IMR-90 (cell line): Measurements from ENCODE around the gene THOP1. TPM values are rescaled to one million over a fixed set of nuclear protein-coding genes. Genes with fewer than 3 reads are reported as not detected.

Experiments
- ATAC-seq: fragments of 200-7000 bp; cut with Tn5 transposase; 2 replicates; pipeline ENCODE4 v1.9.1; 2020; ENCODE audit warnings: low read depth, mild to moderate bottlenecking, moderate library complexity
- BruUV-seq: library from RNA; stranded (reverse); fragments of 400-500 nt; replicated peaks from 2 replicates; lab custom pipeline; 2021; lab: Mats Ljungman, UMichigan
- CTCF ChIA-PET: fragments of 300-600 bp; formaldehyde crosslinking; extraction: SDS; loops from one replicate; lab custom pipeline; 2021; ENCODE audit warnings: antibody characterized with exemption; lab: Yijun Ruan, JAX
- POLR2A ChIA-PET: fragments of 300-600 bp; sonication (Branson Sonifier 250); formaldehyde crosslinking; loops from one replicate; lab custom pipeline; 2022; ENCODE audit warnings: antibody characterized with exemption; ENCODE audit not compliant: unreplicated experiment; lab: Charles Lee
- DNase-seq: peaks from one replicate; pipeline ENCODE4 v3.0.0; 2013
- H2AFZ ChIP-seq: replicated peaks from 2 replicates; pipeline ENCODE3; 2013; ENCODE audit warnings: low read length, mild to moderate bottlenecking; ENCODE audit not compliant: poor library complexity
- H2AK5ac ChIP-seq: 2 replicates; pipeline ENCODE4 v1.6.1; 2013; ENCODE audit warnings: low read depth, low read length, inconsistent platforms
- H2AK9ac ChIP-seq: replicated peaks from 2 replicates; pipeline ENCODE3; 2013; ENCODE audit warnings: mild to moderate bottlenecking, low read depth, low read length, moderate library complexity; ENCODE audit not compliant: poor library complexity
- H2BK120ac ChIP-seq: 2 replicates; pipeline ENCODE4 v1.6.1; 2013; ENCODE audit warnings: low read depth, low read length, inconsistent platforms
- H2BK15ac ChIP-seq: 3 replicates; pipeline ENCODE4 v1.6.1; 2013; ENCODE audit warnings: low read depth, low read length, inconsistent platforms
- H2BK20ac ChIP-seq: 2 replicates; pipeline ENCODE4 v1.6.1; 2013; ENCODE audit warnings: low read depth, mild to moderate bottlenecking, inconsistent platforms, low read length, moderate library complexity
- H2BK5ac ChIP-seq: 2 replicates; pipeline ENCODE4 v1.6.1; 2013; ENCODE audit warnings: mild to moderate bottlenecking, low read depth, low read length, inconsistent platforms; ENCODE audit not compliant: poor library complexity, severe bottlenecking
- H3K14ac ChIP-seq: replicated peaks from 2 replicates; pipeline ENCODE4 v1.6.1; 2013; ENCODE audit warnings: low read depth, low read length, inconsistent platforms
- H3K18ac ChIP-seq: 2 replicates; pipeline ENCODE4 v1.6.1; 2013; ENCODE audit warnings: low read depth, low read length, control low read depth
- H3K23ac ChIP-seq: 2 replicates; pipeline ENCODE4 v1.6.1; 2013; ENCODE audit warnings: low read depth, low read length, inconsistent platforms
- H3K27ac ChIP-seq: 2 replicates; pipeline ENCODE4 v1.5.1; 2013; ENCODE audit warnings: mild to moderate bottlenecking, control low read depth, low read length; ENCODE audit not compliant: insufficient read depth
- H3K27me3 ChIP-seq: 2 replicates; pipeline ENCODE4 v1.6.1; 2013; ENCODE audit warnings: low read length; ENCODE audit not compliant: control insufficient read depth, insufficient read depth
- H3K36me3 ChIP-seq: 2 replicates; pipeline ENCODE4 v1.6.1; 2013; ENCODE audit warnings: low read length, mixed read lengths; ENCODE audit not compliant: control insufficient read depth, insufficient read depth
- H3K4ac ChIP-seq: 2 replicates; pipeline ENCODE4 v1.6.1; 2013; ENCODE audit warnings: low read depth, low read length, inconsistent platforms
- H3K4me1 ChIP-seq: 2 replicates; pipeline ENCODE4 v1.6.1; 2013; ENCODE audit warnings: low read length, mixed read lengths; ENCODE audit not compliant: control insufficient read depth, insufficient read depth
- H3K4me2 ChIP-seq: 2 replicates; pipeline ENCODE4 v1.6.1; 2013; ENCODE audit warnings: low read depth, mild to moderate bottlenecking, control low read depth, low read length, moderate library complexity
- H3K4me3 ChIP-seq: 2 replicates; pipeline ENCODE4 v1.5.1; 2013; ENCODE audit warnings: low read depth, mild to moderate bottlenecking, control low read depth, low read length, moderate library complexity; ENCODE audit not compliant: insufficient read depth
- H3K56ac ChIP-seq: 2 replicates; pipeline ENCODE4 v1.6.1; 2013; ENCODE audit warnings: low read length, inconsistent platforms; ENCODE audit not compliant: insufficient read depth; ENCODE audit errors: extremely low read depth
- H3K79me1 ChIP-seq, 2 experiments: 2 replicates each; pipeline ENCODE4 v1.6.1; 2013; ENCODE audit warnings: low read length in 2 of 2, inconsistent platforms in 1 of 2, low read depth in 1 of 2
- H3K9ac ChIP-seq: 2 replicates; pipeline ENCODE4 v1.6.1; 2013; ENCODE audit warnings: low read depth, low read length, control low read depth
- H3K9me1 ChIP-seq: 2 replicates; pipeline ENCODE4 v1.6.1; 2013; ENCODE audit warnings: low read length, inconsistent platforms; ENCODE audit not compliant: insufficient read depth
- H3K9me3 ChIP-seq: 2 replicates; pipeline ENCODE4 v1.6.1; 2013; ENCODE audit warnings: low read length; ENCODE audit not compliant: control insufficient read depth, insufficient read depth
- H4K20me1 ChIP-seq: 2 replicates; pipeline ENCODE4 v1.6.1; 2013; ENCODE audit warnings: low read length, inconsistent platforms; ENCODE audit not compliant: insufficient read depth
- H4K5ac ChIP-seq: 2 replicates; pipeline ENCODE4 v1.6.1; 2013; ENCODE audit warnings: mild to moderate bottlenecking, low read depth, low read length, control low read depth
- H4K8ac ChIP-seq, 2 experiments: 2 replicates each; pipeline ENCODE4 v1.6.1; 2013; ENCODE audit warnings: low read depth in 2 of 2, low read length in 2 of 2, control low read depth in 1 of 2, inconsistent platforms in 1 of 2
- H4K91ac ChIP-seq: 2 replicates; pipeline ENCODE4 v1.6.1; 2013; ENCODE audit warnings: low read depth, low read length, inconsistent platforms; ENCODE audit not compliant: insufficient read depth
- FOS ChIP-seq: fragments of 150-350 bp; IDR thresholded peaks from 2 replicates; pipeline ENCODE4 v1.6.1; 2016; ENCODE audit warnings: low read depth, low read length
- POLR2A ChIP-seq: IDR thresholded peaks from 2 replicates; pipeline ENCODE4 v1.6.1; 2012; ENCODE audit warnings: mild to moderate bottlenecking, low read depth, low read length
- RCOR1 ChIP-seq: IDR thresholded peaks from 2 replicates; pipeline ENCODE4 v1.6.1; 2012; ENCODE audit warnings: mild to moderate bottlenecking, low read length, improper control_type of control experiment; ENCODE audit not compliant: insufficient replicate concordance
- SMC3 ChIP-seq: fragments of 150-350 bp; IDR thresholded peaks from 2 replicates; pipeline ENCODE4 v1.6.1; 2016; ENCODE audit warnings: low read depth, mild to moderate bottlenecking, antibody characterized with exemption, low read length, moderate library complexity
- WGBS, 2 experiments: methylation state at CpG; one replicate each; pipeline versions ENCODE4 v1.1.5 to v1.1.7; 2013; ENCODE audit warnings: missing lambda C conversion rate in 2 of 2; ENCODE audit not compliant: insufficient read length in 1 of 2; ENCODE audit errors: extremely low coverage in 2 of 2; 5-methylcytosine and 5-hydroxymethylcytosine counted together
- dilution Hi-C: fragments of 300-500 bp; cut with HindIII; formaldehyde crosslinking; loops from one replicate; pipeline ENCODE4 v1.14.3; 2018; ENCODE audit warnings: low sequenced_read_pairs; ENCODE audit not compliant: unreplicated experiment
- in situ Hi-C: fragments of 300-500 bp; cut with MboI; formaldehyde crosslinking; loops from 3 replicates; pipeline ENCODE4 v1.14.3; 2019; ENCODE audit warnings: low sequenced_read_pairs, inconsistent platforms, mixed read lengths
- intact Hi-C: fragments of 100-400 bp; cut with micrococcal nuclease; formaldehyde crosslinking; loops from 2 replicates; pipeline ENCODE4 v1.10.0; 2022
- polyA plus RNA-seq, 3 experiments: library from polyadenylated mRNA; depleted of rRNA; stranded (reverse); fragments of >200 nt; gene quantifications; 2 replicates each; pipeline ENCODE4 v1.2.3, GENCODE V29; 2012; ENCODE audit warnings: low replicate concordance in 1 of 3
- total RNA-seq: library from RNA; depleted of rRNA; stranded (reverse); fragments of >200 nt; gene quantifications from 2 replicates; pipeline ENCODE4 v1.2.3, GENCODE V29; 2012
- TF ChIP-seq, protein P1 (sequence below): fragments of 150-350 bp; IDR thresholded peaks from 2 replicates; pipeline ENCODE4 v1.6.1; 2016; ENCODE audit warnings: low read depth, mild to moderate bottlenecking, low read length, moderate library complexity, borderline replicate concordance

Gene THOP1
- total and polyA plus RNA-seq, 2 of the 4 experiments (the other 2 are of a cell fraction) = 57.5 to 91.9 TPM

DNA sequence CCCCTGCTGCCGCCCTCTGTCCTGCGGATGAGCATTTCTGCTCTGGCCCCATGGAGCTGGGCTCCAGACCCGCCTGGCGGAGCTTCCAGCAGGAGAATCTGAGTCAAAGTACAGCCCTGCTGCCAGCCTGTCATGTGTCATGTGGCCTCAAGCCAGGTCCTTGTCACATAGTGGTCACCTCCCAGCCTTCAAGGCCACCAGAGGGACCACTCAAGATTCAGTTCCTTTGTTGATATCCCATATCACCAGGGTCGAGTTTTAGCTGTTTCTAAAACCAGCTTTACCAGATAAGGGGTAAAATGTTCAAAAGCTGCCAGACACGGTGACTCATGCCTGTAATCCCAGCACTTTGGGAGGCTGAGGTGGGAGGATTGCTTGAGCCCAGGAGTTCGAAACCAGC, 13.4 kb downstream of the THOP1 start:
- 95% methylated on average over 4 of the region's 7 CpGs; no CpG with 5 or more reads in 1 of the 2 experiments for WGBS, 2 experiments

More for the DNA sequence above, 13.4 kb downstream of the THOP1 start:
- Histone ChIP-seq H2AFZ (no peak overlapping the region), H4K91ac (no peak overlapping the region), H3K9ac (no peak overlapping the region), H3K4me2 (no peak overlapping the region), H3K27ac (no peak overlapping the region), H2BK5ac (no peak overlapping the region), H3K27me3 (no peaks in the 10 kb centered on the region), H3K14ac (no peak overlapping the region), H3K56ac (no peak overlapping the region), H2AK9ac (no peak overlapping the region), H2BK120ac (no peak overlapping the region), H4K5ac (no peak overlapping the region), H3K9me1 (no peaks in the 10 kb centered on the region), H4K20me1 (peaks cover 6% of the 10 kb centered on the region; the same call in 1 of the 2 replicates), H3K23ac (no peak overlapping the region), H3K9me3 (no peaks in the 10 kb centered on the region), H3K4ac (no peak overlapping the region), H3K4me3 (no peak overlapping the region), H2BK15ac (no peak overlapping the region), H3K18ac (no peak overlapping the region), H2BK20ac (no peak overlapping the region), H3K4me1 (no peaks in the 10 kb centered on the region), H3K79me1 (peaks cover 0 to 40% of the 10 kb centered on the region in 2 experiments; a peak in 3 of 4 replicates), H3K36me3 (peaks cover 48% of the 10 kb centered on the region), H4K8ac (no peak overlapping the region), H2AK5ac (no peak overlapping the region)
- peak; percentile 40 for ATAC-seq
- dilution Hi-C loops (no loop called here), intact Hi-C loops (no loop called here), in situ Hi-C loops (no loop called here)
- ChIA-PET POLR2A (no interaction called here), CTCF (no interaction called here)
- no peak for TF ChIP-seq SMC3
- no peak for TF ChIP-seq RCOR1
- no peak for TF ChIP-seq POLR2A
- no peak for TF ChIP-seq FOS
- TF ChIP-seq, protein P1, sequence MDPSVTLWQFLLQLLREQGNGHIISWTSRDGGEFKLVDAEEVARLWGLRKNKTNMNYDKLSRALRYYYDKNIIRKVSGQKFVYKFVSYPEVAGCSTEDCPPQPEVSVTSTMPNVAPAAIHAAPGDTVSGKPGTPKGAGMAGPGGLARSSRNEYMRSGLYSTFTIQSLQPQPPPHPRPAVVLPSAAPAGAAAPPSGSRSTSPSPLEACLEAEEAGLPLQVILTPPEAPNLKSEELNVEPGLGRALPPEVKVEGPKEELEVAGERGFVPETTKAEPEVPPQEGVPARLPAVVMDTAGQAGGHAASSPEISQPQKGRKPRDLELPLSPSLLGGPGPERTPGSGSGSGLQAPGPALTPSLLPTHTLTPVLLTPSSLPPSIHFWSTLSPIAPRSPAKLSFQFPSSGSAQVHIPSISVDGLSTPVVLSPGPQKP = no peak
- no TSS peak for BruUV-seq
- DNase-seq = peak; percentile 7
